Measurements from ENCODE around the gene ACAN. TPM values are rescaled to one million over a fixed set of nuclear protein-coding genes. Genes with fewer than 3 reads are reported as not detected.

Gene ACAN
- total RNA-seq, 1 donor from 2014 or later: 0.13 TPM

- Mint-ChIP-seq H3K36me3 (no peaks in the 10 kb centered on the region), H3K4me1 (peaks cover 14% of the 10 kb centered on the region), H3K9me3 (no peaks in the 10 kb centered on the region), H3K27ac (no peak overlapping the region), H3K27me3 (ENCODE audit: low read depth) (peaks cover 12% of the 10 kb centered on the region), H3K4me3 (no peak overlapping the region)
- no peak for DNase-seq (ENCODE audit: low spot score in 2 of 2, unreplicated experiment in 2 of 2)
- TF ChIP-seq CTCF (IDR thresholded peaks at IDR 0.05; ENCODE audit: unreplicated experiment): no peak
These were observed 71.4 kb downstream of the ACAN start for GRCh38 chr15:88874684-88875083.

- H3K27me3 Mint-ChIP-seq (ENCODE audit: low read depth): no peaks in the 10 kb centered on the region
- no peak for TF ChIP-seq CTCF (IDR thresholded peaks at IDR 0.05; ENCODE audit: unreplicated experiment)
- H3K4me3 Mint-ChIP-seq: no peak overlapping the region
- no peaks in the 10 kb centered on the region for H3K9me3 Mint-ChIP-seq
- H3K36me3 Mint-ChIP-seq: no peaks in the 10 kb centered on the region
- DNase-seq (ENCODE audit: low spot score in 2 of 2, unreplicated experiment in 2 of 2): no peak
- peaks cover 14% of the 10 kb centered on the region for H3K4me1 Mint-ChIP-seq
- no peak overlapping the region for H3K27ac Mint-ChIP-seq
These were observed 73.3 kb downstream of the ACAN start for GRCh38 chr15:88876573-88876972.

GRCh38 chr15:88877415-88877814 is 74.2 kb downstream of the ACAN start:
- Mint-ChIP-seq H3K4me1 (peaks cover 7% of the 10 kb centered on the region), H3K27me3 (ENCODE audit: low read depth) (no peaks in the 10 kb centered on the region), H3K4me3 (no peak overlapping the region), H3K27ac (no peak overlapping the region), H3K36me3 (no peaks in the 10 kb centered on the region), H3K9me3 (no peaks in the 10 kb centered on the region)
- TF ChIP-seq CTCF (IDR thresholded peaks at IDR 0.05; ENCODE audit: unreplicated experiment): no peak
- no peak for DNase-seq (ENCODE audit: low spot score in 2 of 2, unreplicated experiment in 2 of 2)

GRCh38 chr15:88877906-88878305 is 74.7 kb downstream of the ACAN start:
- Mint-ChIP-seq H3K36me3 (no peaks in the 10 kb centered on the region), H3K27me3 (ENCODE audit: low read depth) (no peaks in the 10 kb centered on the region), H3K4me1 (peaks cover 2% of the 10 kb centered on the region), H3K4me3 (no peak overlapping the region), H3K27ac (no peak overlapping the region), H3K9me3 (no peaks in the 10 kb centered on the region)
- no peak for TF ChIP-seq CTCF (IDR thresholded peaks at IDR 0.05; ENCODE audit: unreplicated experiment)
- DNase-seq (ENCODE audit: low spot score in 2 of 2, unreplicated experiment in 2 of 2): no peak

- peak in 1 of 2 experiments; percentile 52 for DNase-seq (ENCODE audit: low spot score in 2 of 2, unreplicated experiment in 2 of 2)
- H3K9me3 Mint-ChIP-seq: no peaks in the 10 kb centered on the region
- H3K27me3 Mint-ChIP-seq (ENCODE audit: low read depth): no peaks in the 10 kb centered on the region
- peak; percentile 39 for TF ChIP-seq CTCF (IDR thresholded peaks at IDR 0.05; ENCODE audit: unreplicated experiment)
- no peak overlapping the region for H3K27ac Mint-ChIP-seq
- H3K4me3 Mint-ChIP-seq: no peak overlapping the region
- no peaks in the 10 kb centered on the region for H3K36me3 Mint-ChIP-seq
- H3K4me1 Mint-ChIP-seq: no peaks in the 10 kb centered on the region
These were observed 75.5 kb downstream of the ACAN start for GRCh38 chr15:88878720-88879184.
